Breast epithelium (tissue), 3 donors: ENCODE results near the gene AHNAK.

Experiments
- POLR2A ChIP-seq: fragments of 450-650 bp; IDR thresholded peaks from one replicate; pipeline ENCODE4 v1.6.1; 2016; ENCODE audit warnings: antibody characterized with exemption, mild to moderate bottlenecking, moderate library complexity
- POLR2AphosphoS5 ChIP-seq, 3 donors: sonication (generic); formaldehyde crosslinking; IDR thresholded peaks; one replicate each; pipeline ENCODE4 v1.6.1; 2017; ENCODE audit warnings: antibody characterized with exemption in 3 of 3
- TF ChIP-seq, protein P1 (sequence below), 3 donors: fragments of 450-650 bp; IDR thresholded peaks; one replicate each; pipeline ENCODE4 v1.5.1; 2016 to 2017; ENCODE audit warnings: antibody characterized with exemption in 3 of 3, mild to moderate bottlenecking in 3 of 3, moderate library complexity in 3 of 3

DNA sequence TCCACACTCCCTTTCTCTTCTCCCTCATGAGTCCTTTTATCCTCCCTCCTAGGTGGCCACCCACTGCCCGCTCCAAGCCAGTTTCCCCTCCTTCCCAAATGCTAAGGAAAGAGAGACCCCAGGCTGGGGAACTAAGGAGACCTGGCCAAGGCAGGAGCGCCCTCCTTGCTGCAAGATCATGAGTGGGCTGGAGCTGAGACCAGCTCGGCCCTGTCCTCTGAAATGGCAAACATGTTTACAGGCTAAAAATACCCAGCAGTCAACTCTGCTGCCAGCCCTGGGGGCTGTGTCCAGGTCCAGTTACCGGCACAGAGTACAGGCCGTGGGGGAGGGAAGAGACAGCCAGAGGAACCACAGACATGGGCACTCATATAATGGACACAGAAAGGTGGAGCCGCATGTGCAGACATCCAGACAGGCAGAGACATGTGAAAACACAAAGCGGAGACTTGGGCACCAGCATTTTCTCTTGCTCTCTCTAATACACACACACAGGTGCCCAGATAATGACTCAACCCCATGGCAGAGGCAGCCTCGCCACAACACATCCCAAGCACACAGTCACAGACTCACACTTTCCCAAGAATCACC lies 1.2 kb upstream of the AHNAK start:
- TF ChIP-seq, protein P1, sequence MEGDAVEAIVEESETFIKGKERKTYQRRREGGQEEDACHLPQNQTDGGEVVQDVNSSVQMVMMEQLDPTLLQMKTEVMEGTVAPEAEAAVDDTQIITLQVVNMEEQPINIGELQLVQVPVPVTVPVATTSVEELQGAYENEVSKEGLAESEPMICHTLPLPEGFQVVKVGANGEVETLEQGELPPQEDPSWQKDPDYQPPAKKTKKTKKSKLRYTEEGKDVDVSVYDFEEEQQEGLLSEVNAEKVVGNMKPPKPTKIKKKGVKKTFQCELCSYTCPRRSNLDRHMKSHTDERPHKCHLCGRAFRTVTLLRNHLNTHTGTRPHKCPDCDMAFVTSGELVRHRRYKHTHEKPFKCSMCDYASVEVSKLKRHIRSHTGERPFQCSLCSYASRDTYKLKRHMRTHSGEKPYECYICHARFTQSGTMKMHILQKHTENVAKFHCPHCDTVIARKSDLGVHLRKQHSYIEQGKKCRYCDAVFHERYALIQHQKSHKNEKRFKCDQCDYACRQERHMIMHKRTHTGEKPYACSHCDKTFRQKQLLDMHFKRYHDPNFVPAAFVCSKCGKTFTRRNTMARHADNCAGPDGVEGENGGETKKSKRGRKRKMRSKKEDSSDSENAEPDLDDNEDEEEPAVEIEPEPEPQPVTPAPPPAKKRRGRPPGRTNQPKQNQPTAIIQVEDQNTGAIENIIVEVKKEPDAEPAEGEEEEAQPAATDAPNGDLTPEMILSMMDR (IDR thresholded peaks at IDR 0.05), result no peak
- TF ChIP-seq POLR2AphosphoS5 (IDR thresholded peaks at IDR 0.05) (peak; percentile 46 to 63 (median 49)), POLR2A (peak; percentile 46)
